K562 (cell line): Measurements from ENCODE around the gene SLC44A5. TPM values are rescaled to one million over a fixed set of nuclear protein-coding genes. Genes with fewer than 3 reads are reported as not detected.

Source experiments
- CXXC5 ChIP-seq: fragments of 250-450 bp; sonication (Bioruptor Pico); IDR thresholded peaks from 2 replicates; pipeline ENCODE4 v1.8.0; 2022; ENCODE audit warnings: inconsistent platforms, mild to moderate bottlenecking, moderate library complexity
- MIER1 ChIP-seq: fragments of 450-650 bp; IDR thresholded peaks from 2 replicates; pipeline ENCODE4 v1.6.1; 2016; ENCODE audit warnings: antibody characterized with exemption, mild to moderate bottlenecking, low read depth
- polyA plus RNA-seq, 8 experiments: library from polyadenylated mRNA; depleted of rRNA in 4 of 8; stranded (reverse) in 5 of 8; unstranded in 3 of 8; fragments of >200 nt; fragmentation: Nextera tagmentation in 2 of 8; fragmentation: Illumina TruSeq in 1 of 8; extraction: Ambion mirVana in 2 of 8; extraction: Trizol in 1 of 8; gene quantifications; 2 replicates each; pipeline versions ENCODE4 v1.2.1 to v1.2.3, GENCODE V29; 2011 to 2014; ENCODE audit warnings: inconsistent platforms in 1 of 8, missing spikeins in 1 of 8
- total RNA-seq, 7 experiments: library from RNA; depleted of rRNA in 6 of 7; stranded (reverse); fragments of >200 nt in 6 of 7; fragmentation: Illumina TruSeq in 2 of 7; extraction: Trizol in 2 of 7; gene quantifications; 2 replicates each; pipeline versions ENCODE4 v1.2.1 to v1.2.3, GENCODE V29; 2011 to 2021; ENCODE audit warnings: low replicate concordance in 1 of 7
- TF ChIP-seq, protein P1 (sequence below), 2 experiments: fragments of 450-650 bp; formaldehyde crosslinking in 1 of 2; IDR thresholded peaks; 2 replicates each; pipeline versions ENCODE4 v1.4.0 to v1.6.1; 2014 to 2020; ENCODE audit warnings: mild to moderate bottlenecking in 2 of 2, borderline replicate concordance in 1 of 2, low read depth in 1 of 2

Gene SLC44A5
- total and polyA plus RNA-seq, 9 of the 15 experiments (the other 6 are each of a cell fraction or from before 2014, with no cell fraction given): 1.2 to 10.1 (median 3.2) TPM

DNA sequence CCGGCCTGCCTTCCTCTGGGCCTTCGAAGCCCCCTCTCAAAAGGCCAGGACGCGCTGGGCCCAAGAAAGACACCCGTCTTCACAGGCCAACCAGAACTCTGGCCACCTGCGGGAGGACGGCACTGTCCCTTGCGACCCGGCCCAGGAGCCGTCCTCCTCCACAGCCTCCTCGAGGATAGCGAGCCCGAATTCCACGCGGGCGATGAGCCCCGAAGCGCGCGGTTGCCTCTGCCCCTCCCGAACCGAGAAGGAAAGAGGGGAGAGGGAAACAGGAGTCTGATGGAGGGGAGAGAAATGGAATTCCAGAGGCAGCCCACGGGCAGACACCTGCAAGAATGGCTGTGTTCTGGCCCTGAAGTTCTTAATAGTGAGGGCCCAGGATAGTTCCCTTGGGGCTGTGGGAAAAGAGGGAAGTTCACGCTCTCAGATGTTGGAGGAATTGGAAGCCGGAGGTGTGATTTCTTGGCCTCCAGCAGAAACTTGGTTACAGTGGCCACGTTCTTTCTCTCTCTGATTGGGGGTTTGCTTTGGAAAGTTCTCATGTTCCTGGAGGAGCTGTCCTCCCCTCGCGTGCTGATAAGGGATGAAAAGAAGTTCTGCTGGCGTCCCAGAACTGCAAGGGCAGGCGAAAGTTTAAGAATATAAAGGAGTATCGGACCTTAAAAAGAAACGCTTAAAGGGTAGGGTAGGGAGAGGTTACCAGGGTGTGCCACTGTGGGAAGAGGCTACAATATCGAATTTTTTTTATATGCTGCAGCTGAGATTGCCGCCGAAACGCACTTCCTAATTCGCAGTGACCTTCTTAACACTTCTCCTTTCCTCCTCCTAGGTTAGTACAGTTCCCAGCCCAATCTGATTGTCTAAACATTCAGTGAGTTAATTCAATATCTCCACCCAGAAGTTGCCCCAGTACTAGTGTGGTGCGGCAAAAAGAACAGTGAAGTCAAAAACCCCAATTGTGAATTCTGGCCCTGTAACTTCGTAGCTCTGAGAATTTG is 5.8 kb upstream of the SLC44A5 start (continued):
- TF ChIP-seq, protein P1, sequence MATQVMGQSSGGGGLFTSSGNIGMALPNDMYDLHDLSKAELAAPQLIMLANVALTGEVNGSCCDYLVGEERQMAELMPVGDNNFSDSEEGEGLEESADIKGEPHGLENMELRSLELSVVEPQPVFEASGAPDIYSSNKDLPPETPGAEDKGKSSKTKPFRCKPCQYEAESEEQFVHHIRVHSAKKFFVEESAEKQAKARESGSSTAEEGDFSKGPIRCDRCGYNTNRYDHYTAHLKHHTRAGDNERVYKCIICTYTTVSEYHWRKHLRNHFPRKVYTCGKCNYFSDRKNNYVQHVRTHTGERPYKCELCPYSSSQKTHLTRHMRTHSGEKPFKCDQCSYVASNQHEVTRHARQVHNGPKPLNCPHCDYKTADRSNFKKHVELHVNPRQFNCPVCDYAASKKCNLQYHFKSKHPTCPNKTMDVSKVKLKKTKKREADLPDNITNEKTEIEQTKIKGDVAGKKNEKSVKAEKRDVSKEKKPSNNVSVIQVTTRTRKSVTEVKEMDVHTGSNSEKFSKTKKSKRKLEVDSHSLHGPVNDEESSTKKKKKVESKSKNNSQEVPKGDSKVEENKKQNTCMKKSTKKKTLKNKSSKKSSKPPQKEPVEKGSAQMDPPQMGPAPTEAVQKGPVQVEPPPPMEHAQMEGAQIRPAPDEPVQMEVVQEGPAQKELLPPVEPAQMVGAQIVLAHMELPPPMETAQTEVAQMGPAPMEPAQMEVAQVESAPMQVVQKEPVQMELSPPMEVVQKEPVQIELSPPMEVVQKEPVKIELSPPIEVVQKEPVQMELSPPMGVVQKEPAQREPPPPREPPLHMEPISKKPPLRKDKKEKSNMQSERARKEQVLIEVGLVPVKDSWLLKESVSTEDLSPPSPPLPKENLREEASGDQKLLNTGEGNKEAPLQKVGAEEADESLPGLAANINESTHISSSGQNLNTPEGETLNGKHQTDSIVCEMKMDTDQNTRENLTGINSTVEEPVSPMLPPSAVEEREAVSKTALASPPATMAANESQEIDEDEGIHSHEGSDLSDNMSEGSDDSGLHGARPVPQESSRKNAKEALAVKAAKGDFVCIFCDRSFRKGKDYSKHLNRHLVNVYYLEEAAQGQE (IDR thresholded peaks at IDR 0.05; ENCODE audit: borderline replicate concordance): peak; percentile 97
- TF ChIP-seq, protein P1 (CRISPR knock-in tag; IDR thresholded peaks at IDR 0.05; ENCODE audit: low read depth): peak; percentile 92
- peak; percentile 86 for TF ChIP-seq MIER1
- TF ChIP-seq CXXC5 (CRISPR knock-in tag): 0 out of 2 replicates have a peak, but pooled peaks have one; percentile 26
- TF ChIP-seq, all 486 proteins: peak for 7
